Activated CD4-positive, alpha-beta T cell treated with anti-CD3 and anti-CD28 coated beads, Interleukin-2, amount 10 ng/mL, durations not matched to agents 24 days and 14 days (primary cell): ENCODE data around the gene CPED1. TPM values are rescaled to one million over a fixed set of nuclear protein-coding genes. Genes with fewer than 3 reads are reported as not detected.
"Not testable (repeated sequence)": the region's sequence is repeated elsewhere in the genome, so short reads cannot be mapped to it uniquely, and the experiment has no call there.

Experiments
- DNase-seq: peaks from one replicate; pipeline ENCODE4 v3.0.0; 2022
- H3K27ac Mint-ChIP-seq: one replicate; pipeline ENCODE4 v1.8.0; 2022; ENCODE audit warnings: mild to moderate bottlenecking, mixed read lengths
- H3K27me3 Mint-ChIP-seq: one replicate; pipeline ENCODE4 v1.8.0; 2022; ENCODE audit warnings: mixed read lengths
- H3K36me3 Mint-ChIP-seq: one replicate; pipeline ENCODE4 v1.8.0; 2022; ENCODE audit warnings: low read depth, mild to moderate bottlenecking, mixed read lengths
- H3K4me1 Mint-ChIP-seq: one replicate; pipeline ENCODE4 v1.8.0; 2021; ENCODE audit warnings: mixed read lengths
- H3K4me3 Mint-ChIP-seq: one replicate; pipeline ENCODE4 v1.8.0; 2022; ENCODE audit warnings: mild to moderate bottlenecking, moderate library complexity, mixed read lengths
- H3K9me3 Mint-ChIP-seq: one replicate; pipeline ENCODE4 v1.8.0; 2021; ENCODE audit warnings: mixed read lengths
- intact Hi-C: fragments of 100-400 bp; cut with micrococcal nuclease; formaldehyde crosslinking; loops from one replicate; pipeline ENCODE4 v1.15.1; 2023
- total RNA-seq: library from RNA; stranded (reverse); gene quantifications from 2 replicates; pipeline ENCODE4 v1.2.3, GENCODE V29; 2022

CPED1 gene
- total RNA-seq, 1 donor from 2014 or later, result not detected

DNA sequence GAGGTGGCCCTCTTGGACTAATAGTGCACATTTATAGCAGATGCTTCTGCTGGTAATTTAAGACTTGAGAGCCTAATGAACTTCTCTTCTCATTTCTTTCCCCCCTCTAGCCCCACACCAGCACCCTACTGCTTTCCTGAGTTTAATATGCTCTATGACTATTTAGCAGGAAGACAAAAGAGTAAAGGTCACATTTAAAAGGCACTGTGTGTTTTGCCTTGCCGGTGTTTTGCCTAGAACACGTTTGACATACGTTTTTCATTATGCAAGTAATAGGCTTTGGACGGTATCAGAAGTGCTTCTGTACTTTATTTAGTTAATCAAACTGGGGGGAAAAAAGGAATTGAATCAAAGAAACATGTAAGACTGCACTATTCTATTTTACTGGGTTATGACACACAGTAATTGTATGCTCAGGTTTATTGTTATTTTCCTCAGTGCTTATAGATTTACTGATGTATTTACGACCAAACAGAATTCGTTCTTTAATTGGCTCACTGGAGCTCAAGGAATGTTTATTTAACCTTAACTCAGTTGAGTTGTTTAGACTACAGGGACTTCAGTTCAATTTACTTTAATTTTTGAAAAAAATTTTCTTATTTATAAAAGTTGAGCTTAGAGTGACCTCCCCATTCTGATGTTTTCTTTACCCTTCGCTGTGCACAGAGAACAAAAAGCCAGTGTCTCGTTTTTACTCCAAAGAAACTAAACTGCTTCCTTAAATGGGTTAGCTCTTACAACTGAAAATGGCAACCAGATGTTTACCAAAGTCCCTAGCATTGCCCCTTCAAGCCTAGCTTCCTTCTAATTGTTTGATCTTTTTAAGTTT is 35.4 kb downstream of the CPED1 start:
- Mint-ChIP-seq H3K36me3 (no peaks in the 10 kb centered on the region), H3K4me1 (no peaks in the 10 kb centered on the region), H3K9me3 (no peaks in the 10 kb centered on the region), H3K27me3 (peaks cover 10% of the 10 kb centered on the region), H3K4me3 (no peak overlapping the region), H3K27ac (no peak overlapping the region)
- no peak for DNase-seq
- intact Hi-C loops, result no loop called here

DNA sequence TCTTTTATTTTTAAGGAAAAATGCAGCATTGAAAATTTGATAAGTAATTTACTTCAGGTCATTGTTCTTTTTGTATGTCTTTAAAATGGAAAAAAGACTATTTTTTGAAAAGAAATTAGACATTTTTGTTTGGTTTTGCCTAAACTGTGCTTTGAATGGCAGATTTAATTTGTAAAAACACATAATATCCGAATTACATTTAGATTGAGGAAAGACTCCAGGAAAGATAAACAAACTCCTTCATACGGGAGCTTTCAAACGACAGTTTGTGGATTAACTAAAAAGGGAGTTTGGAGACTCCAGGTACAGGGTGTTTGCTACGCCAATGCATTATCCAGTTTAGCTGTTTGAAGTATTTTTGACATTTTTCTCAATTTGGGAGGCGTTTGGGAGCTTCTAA is 36.1 kb downstream of the CPED1 start:
- no peaks in the 10 kb centered on the region for H3K36me3 Mint-ChIP-seq
- H3K27ac Mint-ChIP-seq, result no peak overlapping the region
- DNase-seq, result no peak
- no peak overlapping the region for H3K4me3 Mint-ChIP-seq
- H3K9me3 Mint-ChIP-seq, result no peaks in the 10 kb centered on the region
- intact Hi-C loops, result no loop called here
- H3K27me3 Mint-ChIP-seq, result peaks cover 10% of the 10 kb centered on the region
- H3K4me1 Mint-ChIP-seq, result no peaks in the 10 kb centered on the region

DNA sequence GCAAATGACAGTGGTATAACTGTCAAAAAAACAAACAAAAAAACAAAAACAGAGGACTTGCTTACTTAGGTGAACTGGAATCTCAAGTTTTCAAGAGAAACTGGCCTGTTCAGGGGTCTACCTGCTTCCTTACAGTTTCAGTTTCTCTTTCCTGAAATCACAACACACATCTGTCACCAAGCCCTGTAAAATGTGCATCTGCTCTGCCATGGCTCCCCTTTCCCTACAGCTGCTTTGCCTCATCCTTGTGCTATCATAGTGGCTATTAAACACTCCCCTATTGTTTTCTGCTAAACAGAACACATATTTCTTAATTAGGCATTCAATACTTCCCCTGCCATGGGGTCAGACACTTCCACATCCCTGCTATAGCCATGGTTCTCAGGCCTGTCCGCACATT is 37.6 kb downstream of the CPED1 start:
- intact Hi-C loops, result no loop called here
- Mint-ChIP-seq H3K36me3 (no peaks in the 10 kb centered on the region), H3K27me3 (peaks cover 10% of the 10 kb centered on the region), H3K27ac (no peak overlapping the region), H3K9me3 (no peaks in the 10 kb centered on the region), H3K4me3 (no peak overlapping the region), H3K4me1 (no peaks in the 10 kb centered on the region)
- DNase-seq, result no peak

DNA sequence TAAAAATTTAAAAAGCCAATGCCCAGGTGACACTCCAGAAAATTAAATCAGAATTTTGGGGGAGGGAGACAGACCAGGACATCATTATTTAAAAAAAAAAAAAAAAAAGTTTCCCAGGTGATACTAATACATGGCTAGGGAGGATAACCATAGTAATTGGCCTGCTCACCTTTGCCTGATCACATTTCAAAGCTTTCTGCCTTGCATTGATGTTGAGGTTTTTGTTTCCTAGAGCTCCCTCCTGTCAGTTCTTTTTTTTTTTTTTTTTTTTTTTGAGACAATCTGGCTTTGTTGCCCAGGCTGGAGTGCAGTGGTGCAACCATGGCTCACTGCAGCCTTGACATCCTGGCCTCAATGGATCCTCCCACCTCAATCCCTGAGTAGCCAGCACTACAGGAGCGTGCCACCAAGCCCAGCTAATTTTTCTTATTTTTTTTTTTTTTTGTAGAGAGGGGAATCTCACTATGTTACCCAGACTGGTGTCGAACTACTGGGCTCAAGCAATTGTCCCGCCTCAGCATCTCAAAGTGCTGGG is 38.1 kb downstream of the CPED1 start:
- H3K4me3 Mint-ChIP-seq, result no peak overlapping the region
- intact Hi-C loops, result no loop called here

DNA sequence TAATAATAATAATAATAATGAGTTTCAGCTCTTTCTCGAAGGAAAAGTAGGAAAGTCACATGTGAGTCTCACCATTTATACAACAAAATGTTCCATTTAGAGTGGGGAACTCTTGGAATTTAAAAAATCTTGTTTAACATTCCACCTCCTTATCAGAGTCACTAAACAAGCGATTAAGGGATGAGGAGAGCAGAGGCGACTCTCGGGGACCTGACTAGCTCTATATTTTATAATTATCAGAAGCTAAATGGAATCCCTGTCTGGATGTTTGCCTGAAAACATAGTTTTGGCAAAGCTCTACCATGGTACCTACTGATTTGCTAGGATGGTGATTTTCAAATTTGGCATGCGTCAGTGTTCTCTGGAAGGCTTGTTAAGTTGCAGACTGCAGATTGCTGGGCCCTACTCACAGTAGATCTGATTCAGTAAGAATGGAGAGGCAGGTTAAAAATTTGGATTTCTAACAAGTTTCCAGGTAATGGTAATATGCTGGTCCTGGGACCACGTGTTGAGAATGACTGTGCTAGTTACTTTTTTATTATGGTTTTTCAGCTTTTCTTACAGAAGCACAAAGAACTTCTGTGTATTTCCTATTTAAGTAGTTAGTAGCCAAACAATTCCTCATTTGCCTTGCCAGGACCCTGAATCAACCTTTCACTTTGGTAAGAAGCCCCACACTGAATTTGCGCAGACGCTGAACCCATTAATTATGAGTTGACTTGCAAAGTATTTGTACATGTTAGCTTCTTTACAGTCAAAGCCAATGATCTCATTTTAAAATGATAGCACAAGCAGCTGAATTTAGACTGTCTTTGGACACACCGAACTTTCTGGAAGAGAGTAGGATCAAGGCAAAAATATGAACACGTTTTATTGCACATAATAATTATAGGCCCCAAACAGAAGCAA is 39.5 kb downstream of the CPED1 start:
- Mint-ChIP-seq H3K9me3 (no peaks in the 10 kb centered on the region), H3K4me3 (no peak overlapping the region), H3K36me3 (no peaks in the 10 kb centered on the region), H3K27ac (no peak overlapping the region), H3K4me1 (no peaks in the 10 kb centered on the region), H3K27me3 (peaks cover 9% of the 10 kb centered on the region)
- DNase-seq, result no peak
- intact Hi-C loops, result no loop called here

More for the DNA sequence above, 38.1 kb downstream of the CPED1 start:
- Mint-ChIP-seq H3K27me3 (peaks cover 10% of the 10 kb centered on the region), H3K9me3 (no peaks in the 10 kb centered on the region), H3K4me1 (no peaks in the 10 kb centered on the region), H3K27ac (no peak overlapping the region), H3K36me3 (no peaks in the 10 kb centered on the region)
- no peak for DNase-seq

DNA sequence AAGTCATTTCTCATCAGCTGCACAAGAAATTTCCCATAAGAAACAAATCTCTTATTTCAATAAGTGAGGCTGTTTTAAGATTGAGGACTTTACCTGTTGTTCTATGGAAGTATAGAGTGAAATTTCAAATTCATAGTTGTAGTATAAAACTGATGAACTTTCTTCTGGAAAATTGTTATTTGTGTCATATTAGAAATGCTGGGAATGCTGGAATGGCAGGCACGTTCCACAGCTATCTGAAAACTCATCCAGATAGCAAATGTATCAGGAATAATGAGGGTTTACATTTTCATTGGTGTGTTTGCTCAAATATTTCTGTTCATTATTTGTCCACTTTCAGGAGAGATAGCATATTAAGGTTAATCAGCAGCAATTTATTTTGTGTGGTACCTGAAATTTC is 40.8 kb downstream of the CPED1 start:
- no peaks in the 10 kb centered on the region for H3K9me3 Mint-ChIP-seq
- H3K4me1 Mint-ChIP-seq, result no peaks in the 10 kb centered on the region
- no peak overlapping the region for H3K27ac Mint-ChIP-seq
- H3K27me3 Mint-ChIP-seq, result peaks cover 7% of the 10 kb centered on the region
- H3K4me3 Mint-ChIP-seq, result no peak overlapping the region
- intact Hi-C loops, result no loop called here
- no peak for DNase-seq
- no peaks in the 10 kb centered on the region for H3K36me3 Mint-ChIP-seq

DNA sequence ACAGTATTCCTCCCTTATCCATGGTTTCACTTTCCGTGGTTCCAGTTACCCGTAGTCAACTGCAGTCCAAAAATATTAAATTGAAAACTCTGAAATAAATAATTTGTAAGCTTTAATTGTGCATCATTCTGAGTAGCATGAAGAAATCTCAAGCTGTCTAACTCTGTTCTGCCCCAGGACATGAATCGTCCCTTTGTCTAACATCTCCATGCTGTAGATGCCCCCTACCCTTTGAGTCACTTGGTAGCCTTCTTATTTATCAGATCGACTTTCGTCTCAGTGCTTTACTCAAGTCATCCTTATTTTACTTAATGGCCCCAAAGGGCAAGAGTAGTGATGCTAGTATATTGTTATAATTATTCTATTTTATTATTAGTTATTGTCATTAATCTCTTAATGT is 41.8 kb downstream of the CPED1 start:
- Mint-ChIP-seq H3K4me3 (no peak overlapping the region), H3K27me3 (peaks cover 4% of the 10 kb centered on the region), H3K4me1 (no peaks in the 10 kb centered on the region), H3K27ac (no peak overlapping the region), H3K36me3 (no peaks in the 10 kb centered on the region), H3K9me3 (no peaks in the 10 kb centered on the region)
- intact Hi-C loops, result no loop called here
- DNase-seq, result no peak

DNA sequence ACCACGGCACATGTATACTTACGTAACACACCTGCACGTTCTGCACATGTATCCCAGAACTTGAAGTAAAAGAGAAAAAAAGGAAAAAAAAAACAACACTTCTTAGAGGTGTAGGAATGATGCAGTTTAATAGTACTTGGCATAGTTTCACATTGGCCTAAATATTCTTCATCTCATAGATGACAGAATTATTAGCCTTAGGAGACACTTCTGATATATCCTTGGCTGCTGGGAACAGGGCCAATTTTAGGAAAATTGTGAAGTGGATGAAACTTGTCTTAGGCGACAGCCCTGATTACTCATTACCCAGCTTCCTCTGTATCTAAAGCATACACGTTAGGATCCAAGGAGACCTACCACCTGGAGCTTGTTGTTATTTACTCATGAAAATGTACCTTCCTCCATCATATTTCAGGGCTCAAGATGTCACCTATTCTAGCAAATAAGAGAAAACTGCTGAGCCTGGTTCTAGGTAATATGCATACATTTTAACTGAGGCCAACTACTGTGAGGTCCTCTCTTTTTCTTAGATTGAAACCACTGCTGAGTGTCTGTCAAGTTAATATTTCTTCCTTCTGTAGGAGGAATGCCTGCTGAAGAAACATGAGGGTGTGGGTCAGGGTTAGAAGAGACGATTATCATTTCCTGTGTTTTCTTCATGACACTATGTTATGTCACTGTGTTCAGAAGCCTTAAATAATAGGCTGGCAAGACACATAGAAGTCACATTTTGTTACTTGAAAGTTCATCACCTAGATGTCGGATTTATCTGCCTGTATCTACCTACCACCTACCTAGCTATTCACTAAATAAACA is 44.3 kb downstream of the CPED1 start:
- Mint-ChIP-seq H3K36me3 (no peaks in the 10 kb centered on the region), H3K4me1 (no peaks in the 10 kb centered on the region), H3K9me3 (no peaks in the 10 kb centered on the region), H3K27me3 (peaks cover 2% of the 10 kb centered on the region), H3K4me3 (no peak overlapping the region), H3K27ac (no peak overlapping the region)
- intact Hi-C loops, result no loop called here
- DNase-seq, result no peak

DNA sequence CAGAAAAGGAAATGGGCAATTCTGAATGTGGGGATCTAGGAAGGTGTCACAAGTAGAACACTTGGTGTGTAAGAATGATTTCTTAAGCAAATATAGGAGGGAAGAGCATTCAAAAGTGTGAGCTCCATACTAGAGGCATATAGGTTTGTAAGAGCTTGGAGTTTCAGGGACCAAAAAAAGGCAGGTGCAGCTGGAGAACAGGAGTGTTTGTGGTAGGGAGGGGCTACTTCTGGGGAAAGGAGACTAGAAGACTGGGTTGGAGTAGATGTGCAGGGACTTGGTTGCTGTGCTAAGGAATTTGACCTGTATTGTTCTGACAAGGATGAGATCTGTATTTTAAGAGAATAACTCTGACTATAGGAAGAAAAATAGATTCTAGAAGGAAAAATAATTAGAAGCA is 46.4 kb downstream of the CPED1 start:
- Mint-ChIP-seq H3K36me3 (no peaks in the 10 kb centered on the region), H3K4me1 (no peaks in the 10 kb centered on the region), H3K4me3 (no peak overlapping the region), H3K27me3 (peaks cover 4% of the 10 kb centered on the region), H3K27ac (no peak overlapping the region), H3K9me3 (no peaks in the 10 kb centered on the region)
- no peak for DNase-seq
- intact Hi-C loops, result no loop called here

DNA sequence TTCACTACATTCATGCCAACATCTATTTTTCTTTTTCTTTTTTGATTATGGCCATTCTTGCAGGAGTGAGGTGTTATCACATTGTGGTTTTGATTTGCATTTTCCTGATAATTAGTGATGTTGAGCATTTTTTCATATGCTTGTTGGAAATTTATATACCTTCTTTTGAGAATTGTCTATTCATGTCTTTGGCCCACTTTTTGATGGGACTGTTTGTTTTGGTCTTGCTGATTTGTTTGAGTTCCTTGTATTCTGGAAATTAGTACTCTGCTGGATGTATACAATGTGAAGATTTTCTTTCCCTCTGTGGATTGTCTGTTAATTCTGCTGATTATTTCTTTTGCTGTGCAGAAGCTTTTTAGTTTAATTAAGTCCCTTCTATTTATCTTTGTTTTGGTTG is 48.3 kb downstream of the CPED1 start:
- H3K27me3 Mint-ChIP-seq, H3K4me3 Mint-ChIP-seq, intact Hi-C loops, H3K4me1 Mint-ChIP-seq, H3K27ac Mint-ChIP-seq, H3K36me3 Mint-ChIP-seq, H3K9me3 Mint-ChIP-seq, DNase-seq: not testable (repeated sequence)

DNA sequence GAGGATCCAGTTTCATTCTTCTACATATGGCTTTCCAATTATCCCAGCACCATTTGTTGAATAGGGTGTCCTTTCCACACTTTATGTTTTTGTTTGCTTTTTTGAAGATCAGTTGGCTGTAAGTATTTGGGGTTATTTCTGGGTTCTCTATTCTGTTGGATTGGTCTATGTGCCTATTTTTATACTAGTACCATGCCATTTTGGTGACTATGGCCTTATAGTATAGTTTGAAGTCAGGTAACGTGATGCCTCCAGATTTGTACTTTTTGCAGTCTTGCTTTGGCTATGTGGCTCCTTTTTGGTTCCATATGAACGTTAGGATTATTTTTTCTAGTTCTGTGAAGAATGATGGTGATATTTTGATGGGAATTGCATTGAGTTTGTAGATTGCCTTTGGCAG is 48.8 kb downstream of the CPED1 start:
- H3K4me3 Mint-ChIP-seq, DNase-seq, H3K36me3 Mint-ChIP-seq, H3K9me3 Mint-ChIP-seq, H3K27ac Mint-ChIP-seq, H3K27me3 Mint-ChIP-seq, intact Hi-C loops, H3K4me1 Mint-ChIP-seq: not testable (repeated sequence)

DNA sequence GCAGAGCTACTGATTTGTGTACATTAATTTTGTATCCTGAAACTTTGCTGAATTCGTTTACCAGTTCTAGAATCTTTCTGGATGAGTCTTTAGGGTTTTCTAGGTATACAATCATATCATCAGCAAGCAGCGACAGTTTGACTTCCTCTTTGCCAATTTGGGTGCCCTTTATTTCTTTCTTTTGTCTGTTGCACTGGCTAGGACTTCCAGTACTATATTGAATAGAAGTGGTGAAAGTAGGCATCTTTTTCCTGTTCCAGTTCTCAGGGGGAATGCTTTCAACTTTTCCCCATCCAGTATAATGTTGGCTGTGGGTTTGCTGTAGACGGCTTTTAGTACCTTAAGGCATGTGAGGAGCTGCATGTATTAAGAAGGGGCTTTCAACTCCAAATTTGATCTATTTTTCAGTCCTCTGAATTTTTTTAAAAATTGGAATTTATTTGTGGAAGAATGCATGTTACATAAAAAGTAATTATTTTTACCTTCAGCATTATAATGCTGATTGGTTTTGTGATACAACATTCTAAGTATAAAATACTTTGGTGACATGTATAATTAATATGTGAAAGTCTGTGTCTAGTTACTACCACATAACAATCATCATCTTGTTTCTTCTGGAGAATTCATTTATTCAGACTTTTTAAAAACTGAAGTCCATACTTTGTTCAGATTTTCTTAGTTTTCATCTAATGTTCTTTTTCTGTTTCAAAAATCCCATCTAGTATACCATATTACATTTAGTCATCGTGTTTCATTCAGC is 49.6 kb downstream of the CPED1 start:
- Mint-ChIP-seq H3K36me3 (no peaks in the 10 kb centered on the region), H3K27ac (no peak overlapping the region), H3K4me1 (no peaks in the 10 kb centered on the region), H3K27me3 (peaks cover 7% of the 10 kb centered on the region), H3K4me3 (no peak overlapping the region), H3K9me3 (no peaks in the 10 kb centered on the region)
- intact Hi-C loops, result no loop called here
- DNase-seq, result no peak
